Putamen (tissue), 1 donor: ENCODE measurements around the gene PSMD5.

Experiments used
- DNase-seq: peaks from one replicate; pipeline ENCODE4 v3.0.0-alpha.2; 2016; ENCODE audit warnings: low spot score

The PSMD5 gene

GRCh38 chr9:120855827-120856670 lies 13.3 kb upstream of the PSMD5 start:
- no peak for DNase-seq

DNA sequence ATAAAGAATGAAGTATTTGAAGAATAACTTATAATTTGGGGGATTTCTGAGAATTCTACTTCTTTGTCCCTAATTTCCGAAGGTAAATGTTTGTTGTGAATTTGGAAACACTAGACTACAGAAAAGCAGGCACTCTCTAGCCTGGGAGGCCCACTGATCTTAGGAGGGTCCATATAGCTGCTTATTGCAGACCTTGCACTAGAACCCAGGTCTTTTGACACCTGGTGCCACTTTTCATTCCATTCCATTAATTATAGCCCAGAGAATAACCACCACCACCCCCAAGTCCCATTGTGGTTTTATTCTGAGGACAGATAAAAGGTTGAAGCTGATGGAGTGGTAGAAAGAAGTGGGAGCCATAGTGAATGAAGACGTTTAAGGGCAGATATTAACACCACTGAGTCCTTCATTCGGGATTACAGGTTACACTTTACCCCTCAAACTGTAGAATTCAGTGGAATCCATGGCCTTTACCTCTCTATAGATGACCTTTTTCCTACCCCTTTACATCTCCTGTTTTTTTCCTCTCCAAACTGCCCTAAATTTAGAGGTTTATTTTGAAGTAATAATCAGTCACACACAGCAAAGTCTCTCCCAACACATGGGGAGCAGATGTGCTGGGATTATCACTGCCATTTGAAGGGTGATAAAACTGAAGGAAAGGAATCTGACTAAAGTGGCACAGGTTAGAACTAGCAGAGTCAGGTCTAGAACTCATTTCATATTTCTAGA lies 12.0 kb upstream of the PSMD5 start:
- DNase-seq: no peak

- no peak for DNase-seq
Measured at GRCh38 chr9:120853198-120853597, 10.5 kb upstream of the PSMD5 start.

DNA sequence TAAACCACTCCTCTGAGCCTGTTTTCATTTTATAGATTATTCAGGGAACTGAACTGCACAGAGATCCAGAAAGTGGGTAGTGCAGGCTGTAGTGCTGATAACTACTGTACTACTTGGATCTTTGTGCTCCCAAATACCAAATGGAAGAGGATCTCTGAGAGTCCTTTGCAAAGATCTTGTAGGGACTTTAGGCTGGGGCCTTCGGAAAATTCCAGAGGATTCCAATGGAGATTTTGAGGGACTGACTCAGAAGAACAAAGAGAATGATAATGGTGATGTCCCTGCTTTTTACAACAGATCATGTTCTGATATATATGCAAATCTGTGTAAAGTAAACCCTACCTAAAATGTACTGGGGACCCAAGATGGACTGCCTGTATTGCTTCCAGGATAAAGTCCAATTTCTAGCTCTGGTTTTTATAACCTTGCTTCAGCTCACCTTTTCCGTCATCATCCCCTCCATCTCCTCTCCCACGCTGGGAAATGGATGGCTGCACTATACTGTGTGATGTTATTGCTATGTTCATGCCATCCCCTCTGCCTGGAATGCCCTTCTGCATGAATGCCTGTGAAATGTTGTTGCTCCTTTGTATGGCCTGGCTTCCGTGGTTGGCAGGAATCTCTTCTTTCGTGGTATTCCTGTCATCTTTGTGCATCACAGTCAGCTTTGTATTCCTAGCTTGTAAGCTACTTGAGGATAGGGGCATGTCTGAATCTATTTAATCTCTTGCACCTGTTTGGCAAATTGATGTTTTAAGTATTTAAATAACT lies 9.7 kb upstream of the PSMD5 start:
- no peak for DNase-seq

GRCh38 chr9:120851449-120851848 lies 8.7 kb upstream of the PSMD5 start:
- DNase-seq: no peak

GRCh38 chr9:120850315-120850714 lies 7.6 kb upstream of the PSMD5 start:
- DNase-seq: no peak

- DNase-seq: no peak
Measured at GRCh38 chr9:120846906-120847305, 4.2 kb upstream of the PSMD5 start.

DNA sequence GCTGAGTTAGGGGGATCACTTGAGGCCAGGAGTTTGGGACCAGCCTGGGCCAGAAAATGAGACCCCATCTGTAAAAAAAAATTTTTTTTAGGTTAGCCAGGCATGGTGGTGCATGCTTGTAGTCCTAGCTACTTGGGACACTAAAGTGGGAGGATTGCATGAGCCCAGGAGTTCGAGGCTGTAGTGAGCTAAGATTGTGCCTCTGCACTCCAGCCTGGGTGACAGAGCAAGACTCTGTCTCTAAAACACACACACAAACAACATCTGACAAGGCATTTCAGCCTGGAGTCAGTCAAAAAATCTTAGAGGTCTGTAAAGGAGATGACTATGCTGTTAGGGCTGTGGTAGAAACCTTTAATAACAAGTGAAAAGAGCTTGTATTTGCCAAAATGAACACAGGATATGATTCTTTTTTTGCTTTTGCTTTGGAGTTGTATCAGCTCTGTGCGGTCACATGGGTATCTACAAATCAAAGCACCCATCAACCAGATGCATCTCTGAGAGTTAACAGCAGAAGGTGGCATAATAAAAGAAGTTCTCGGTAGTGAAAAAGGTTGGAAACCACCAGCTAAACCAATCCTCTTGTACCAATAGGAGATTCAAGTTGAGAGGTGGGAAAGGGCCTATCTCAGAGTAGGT lies 3.6 kb upstream of the PSMD5 start:
- no peak for DNase-seq

- no peak for DNase-seq
Measured at GRCh38 chr9:120845255-120845654, 2.5 kb upstream of the PSMD5 start.

GRCh38 chr9:120841930-120842684 lies 615 bp downstream of the PSMD5 start:
- DNase-seq: no peak

DNA sequence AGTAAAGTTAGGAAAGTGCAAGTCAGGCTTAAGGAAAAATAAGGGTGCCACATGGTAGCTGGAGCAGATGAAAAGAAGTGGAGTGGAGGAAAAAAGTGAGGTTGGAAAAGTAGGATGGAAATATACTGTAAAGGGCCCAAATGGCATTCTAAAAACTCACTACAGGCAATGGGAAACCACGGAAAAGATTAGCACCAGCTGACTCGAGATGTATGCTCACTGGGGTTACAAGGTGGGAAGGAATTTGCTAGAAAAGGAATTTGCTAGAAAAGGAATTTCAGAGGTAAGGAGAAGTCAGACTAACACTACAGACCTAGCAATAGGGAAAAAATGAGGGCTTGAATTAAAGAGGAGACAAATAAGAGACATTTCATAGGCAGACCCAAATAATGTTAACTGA lies 3.6 kb downstream of the PSMD5 start:
- DNase-seq: no peak

- DNase-seq: no peak
Measured at GRCh38 chr9:120837921-120838320, 4.8 kb downstream of the PSMD5 start.

GRCh38 chr9:120833325-120833724 lies 9.4 kb downstream of the PSMD5 start:
- DNase-seq: no peak

DNA sequence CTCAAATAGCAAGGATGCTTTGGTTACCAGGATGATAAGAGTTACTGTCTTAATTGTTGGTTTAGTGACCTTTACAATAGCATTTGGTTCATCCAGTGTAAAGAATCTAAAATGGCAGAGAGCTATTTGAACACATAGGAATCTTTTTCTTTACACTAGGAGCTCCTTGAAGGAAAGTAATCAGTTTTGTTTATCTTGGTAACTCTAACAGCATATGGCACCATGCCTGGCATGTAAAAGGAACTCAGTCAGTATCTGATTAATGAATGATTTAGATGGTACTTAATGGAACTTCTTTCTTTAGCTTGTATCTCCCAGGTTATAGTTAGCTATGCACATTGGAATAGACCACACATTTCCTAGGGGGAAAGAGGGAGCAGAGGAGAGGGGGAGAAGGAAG lies 9.9 kb downstream of the PSMD5 start:
- no peak for DNase-seq

DNA sequence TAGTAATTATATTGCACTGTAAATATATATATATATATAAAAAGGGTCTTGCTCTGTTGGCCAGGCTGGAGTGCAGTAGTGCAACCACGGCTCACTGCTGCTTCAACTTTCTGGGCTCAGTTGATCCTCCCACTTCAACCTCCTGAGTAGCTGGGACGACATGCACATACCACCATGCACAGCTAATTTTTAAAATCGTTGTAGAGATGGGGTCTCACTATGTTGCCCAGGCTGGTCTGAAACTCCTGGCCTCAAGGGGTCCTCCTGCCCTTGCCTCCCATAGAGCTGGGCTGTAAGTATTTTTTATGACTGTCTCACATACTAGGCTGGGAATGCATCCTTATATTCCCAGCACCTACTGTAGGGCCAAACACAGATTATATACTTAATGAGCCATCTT lies 11.9 kb downstream of the PSMD5 start:
- no peak for DNase-seq

DNA sequence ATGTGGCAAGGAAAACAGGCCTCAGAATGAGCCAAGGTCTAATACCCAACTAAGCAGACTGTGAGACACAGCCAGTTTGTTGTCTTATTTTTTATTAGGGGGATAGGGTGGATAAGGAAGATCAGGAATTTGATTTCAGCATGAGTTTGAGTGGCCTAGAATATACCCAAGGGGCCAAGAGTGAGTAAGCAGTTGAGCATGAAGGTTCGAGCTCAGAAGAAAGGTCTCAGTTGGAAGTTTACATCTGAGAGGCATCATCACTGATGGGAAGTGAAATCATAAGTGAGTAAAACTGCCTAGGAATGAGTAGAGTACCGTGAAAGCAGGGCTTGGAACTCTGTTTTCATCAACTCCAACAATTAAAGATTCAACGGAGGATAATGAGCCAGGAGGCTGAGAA lies 12.6 kb downstream of the PSMD5 start:
- no peak for DNase-seq

- no peak for DNase-seq
Measured at GRCh38 chr9:120829650-120830049, 13.1 kb downstream of the PSMD5 start.

GRCh38 chr9:120820095-120820494 lies 22.6 kb downstream of the PSMD5 start:
- no peak for DNase-seq

DNA sequence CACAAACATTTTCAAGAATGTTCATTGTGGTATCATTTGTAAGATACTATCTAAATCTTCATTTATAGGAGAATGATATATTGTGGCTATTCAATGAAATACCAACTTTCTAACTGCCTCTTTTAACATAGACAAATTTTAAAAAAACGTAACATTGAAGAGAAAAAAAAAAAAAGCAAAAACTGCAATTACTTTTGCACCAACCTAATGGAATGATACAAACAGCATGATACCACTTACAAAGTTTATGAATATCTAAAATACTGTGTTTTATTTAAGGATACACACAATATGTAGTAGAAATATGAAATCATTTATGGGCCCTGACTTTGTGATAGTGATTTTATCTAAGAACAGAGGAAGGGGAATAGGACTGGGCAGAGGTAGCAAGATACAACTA lies 24.1 kb downstream of the PSMD5 start:
- no peak for DNase-seq

DNA sequence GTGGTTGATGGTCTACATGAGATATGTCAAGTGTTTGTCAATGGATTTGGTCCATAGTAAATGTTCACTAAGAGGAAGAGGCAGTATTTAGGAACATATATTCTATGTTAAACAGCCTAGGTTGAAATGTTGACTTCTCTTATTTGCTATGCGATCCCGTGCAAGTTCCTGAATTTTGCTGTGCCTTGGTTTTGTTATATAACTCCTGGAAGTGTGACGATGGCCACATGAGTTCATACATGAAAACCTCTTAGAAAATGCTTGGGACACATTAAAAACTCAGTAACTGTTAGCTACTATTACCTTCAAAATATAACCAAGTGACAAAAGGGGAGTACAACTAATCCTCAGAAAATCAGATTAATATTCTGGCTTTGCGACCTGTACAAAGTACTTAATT lies 27.6 kb downstream of the PSMD5 start:
- DNase-seq: no peak

DNA sequence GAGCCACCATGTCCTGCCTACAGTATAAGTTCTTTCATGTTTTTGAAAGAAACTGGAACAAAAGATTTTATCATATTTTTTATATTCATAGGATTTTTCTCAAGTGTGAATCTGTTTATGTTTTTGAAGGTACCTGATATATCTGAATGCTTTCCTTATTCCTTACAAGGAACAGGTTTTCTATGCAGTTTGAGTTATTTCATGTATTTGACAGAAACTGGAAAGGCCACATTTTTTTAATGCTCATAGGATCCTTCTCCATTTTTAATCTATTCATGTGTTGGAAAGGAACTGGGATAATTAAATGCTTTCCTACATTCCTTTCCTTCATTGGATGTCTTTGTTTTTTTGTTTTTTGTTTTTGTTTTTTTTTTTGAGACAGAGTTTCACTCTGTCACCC lies 33.8 kb downstream of the PSMD5 start:
- DNase-seq: no peak
